ENCODE data around the gene ZNF333.

- no peak for TF ChIP-seq CTCF (IDR thresholded peaks at IDR 0.05)
- no peak for TF ChIP-seq POLR2A (IDR thresholded peaks at IDR 0.05)
These were observed 71.8 kb downstream of the ZNF333 start for GRCh38 chr19:14761607-14762006.
